B cell (primary cell): Measurements from ENCODE around the gene LCORL.

Experiments used
- CTCF ChIP-seq: fragments of 200-600 bp; IDR thresholded peaks from one replicate; pipeline ENCODE4 v1.8.0; 2022; ENCODE audit warnings: antibody characterized with exemption, mild to moderate bottlenecking
- EZH2 ChIP-seq: IDR thresholded peaks from 2 replicates; pipeline ENCODE4 v1.6.1; 2012; ENCODE audit warnings: borderline replicate concordance, low read depth, mild to moderate bottlenecking, moderate library complexity, low read length; ENCODE audit not compliant: insufficient read depth, poor library complexity, severe bottlenecking

GRCh38 chr4:18014269-18014668 is 7.3 kb downstream of the LCORL start:
- TF ChIP-seq CTCF = no peak
- no peak for TF ChIP-seq EZH2
